ENCODE measurements around the gene CRHR2.

Gene CRHR2

GRCh38 chr7:30706316-30706715, 24.1 kb upstream of the CRHR2 start:
- DNase-seq, result no peak

- DNase-seq, result no peak
These were observed 23.3 kb upstream of the CRHR2 start for GRCh38 chr7:30705596-30705995.

DNA sequence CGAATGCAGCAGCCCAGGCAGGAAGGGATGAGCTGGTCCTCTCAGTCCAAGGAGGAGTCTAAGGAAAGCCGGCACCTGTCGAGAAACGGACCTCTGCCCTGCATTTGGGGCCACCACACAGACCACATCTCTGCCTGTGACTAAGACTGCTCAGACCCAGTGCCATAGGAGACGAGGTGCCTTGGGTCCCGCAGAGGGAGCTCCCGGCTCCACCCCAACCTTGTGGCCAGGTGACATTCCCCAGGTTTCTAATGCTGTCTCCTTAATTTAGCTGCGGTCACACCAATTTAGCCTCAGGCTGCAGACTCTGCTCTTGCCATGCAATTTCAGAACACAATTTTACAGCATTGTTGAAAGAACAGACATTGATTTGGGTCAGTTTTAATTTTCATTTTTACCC, 22.8 kb upstream of the CRHR2 start:
- no peak for DNase-seq

GRCh38 chr7:30703756-30704155, 21.5 kb upstream of the CRHR2 start:
- no peak for DNase-seq

DNA sequence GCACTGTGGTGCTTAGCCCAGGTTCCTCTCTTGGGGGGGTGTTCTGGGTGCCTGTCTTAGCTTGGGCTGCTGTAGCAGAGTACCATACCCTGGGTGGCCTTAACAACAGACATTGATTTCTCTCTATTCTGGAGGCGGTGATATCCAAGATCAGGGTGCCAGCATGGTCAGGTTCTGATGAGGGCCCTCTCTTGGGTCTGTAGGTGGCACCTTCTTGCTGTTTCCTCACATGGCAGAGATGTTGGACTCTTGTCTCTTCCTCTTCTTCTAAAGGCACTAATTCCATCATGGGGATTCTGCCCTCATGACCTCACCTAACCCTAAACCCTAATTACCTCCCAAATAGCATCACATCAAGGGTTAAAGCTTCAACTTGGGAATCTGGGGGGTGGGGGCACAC, 19.9 kb upstream of the CRHR2 start:
- no peak for DNase-seq

DNA sequence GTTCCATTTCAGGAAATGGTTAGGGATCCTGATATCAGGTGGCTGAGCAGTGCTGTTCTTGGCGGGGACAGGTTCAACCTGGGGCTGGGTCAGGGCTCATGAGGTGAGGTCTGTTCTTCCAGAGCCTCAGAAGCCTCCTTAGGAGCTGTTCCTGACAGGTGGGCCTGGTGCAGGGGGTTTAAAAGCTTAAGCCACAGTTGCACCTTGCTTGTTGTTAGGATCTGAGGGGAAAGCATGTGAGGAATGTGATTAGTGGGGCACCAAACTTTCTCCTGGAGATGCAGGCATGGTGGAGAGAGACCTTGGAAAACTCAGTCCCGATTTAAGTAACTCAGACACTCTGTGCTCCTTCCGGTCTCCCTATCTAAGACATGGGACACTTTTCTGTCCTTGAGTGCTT, 18.7 kb upstream of the CRHR2 start:
- DNase-seq, result no peak

DNA sequence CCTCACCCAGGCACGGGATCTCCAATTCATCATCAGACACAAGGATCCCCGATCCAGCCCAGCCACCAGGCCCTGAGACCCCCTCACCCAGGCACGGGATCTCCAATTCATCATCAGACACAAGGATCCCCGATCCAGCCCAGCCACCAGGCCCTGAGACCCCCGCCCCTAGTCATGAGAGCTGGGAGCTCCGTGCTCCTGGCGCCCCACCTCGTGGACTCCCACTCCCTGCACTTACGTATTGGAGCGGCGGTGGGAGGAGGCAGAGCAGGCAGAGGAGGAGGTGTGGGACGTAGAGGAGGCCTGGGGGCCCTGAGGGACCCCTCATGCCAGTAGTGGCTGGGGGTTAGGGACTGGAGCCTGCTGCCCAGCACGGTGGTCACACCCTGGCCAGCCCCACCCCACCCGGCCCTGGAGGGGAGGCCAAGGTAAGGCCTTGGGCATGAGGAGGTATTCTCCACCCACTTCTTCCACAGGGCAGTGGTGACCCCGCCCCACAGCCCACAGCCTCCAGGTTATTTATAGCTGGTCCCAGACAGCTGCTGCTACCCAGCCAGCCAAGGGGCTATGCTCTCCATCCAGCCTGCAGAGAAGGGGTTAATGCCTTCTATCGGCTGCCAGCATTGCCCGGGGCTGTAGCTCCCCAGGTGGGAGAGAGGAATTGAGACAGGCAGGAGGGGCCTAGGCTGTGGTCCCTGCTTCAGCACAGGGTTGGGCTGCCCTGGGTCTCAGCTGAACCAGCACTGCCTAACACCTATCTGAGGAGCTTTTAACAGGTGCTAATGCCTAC, 17.6 kb upstream of the CRHR2 start:
- no peak for DNase-seq

GRCh38 chr7:30698481-30698880, 16.2 kb upstream of the CRHR2 start:
- no peak for DNase-seq

DNA sequence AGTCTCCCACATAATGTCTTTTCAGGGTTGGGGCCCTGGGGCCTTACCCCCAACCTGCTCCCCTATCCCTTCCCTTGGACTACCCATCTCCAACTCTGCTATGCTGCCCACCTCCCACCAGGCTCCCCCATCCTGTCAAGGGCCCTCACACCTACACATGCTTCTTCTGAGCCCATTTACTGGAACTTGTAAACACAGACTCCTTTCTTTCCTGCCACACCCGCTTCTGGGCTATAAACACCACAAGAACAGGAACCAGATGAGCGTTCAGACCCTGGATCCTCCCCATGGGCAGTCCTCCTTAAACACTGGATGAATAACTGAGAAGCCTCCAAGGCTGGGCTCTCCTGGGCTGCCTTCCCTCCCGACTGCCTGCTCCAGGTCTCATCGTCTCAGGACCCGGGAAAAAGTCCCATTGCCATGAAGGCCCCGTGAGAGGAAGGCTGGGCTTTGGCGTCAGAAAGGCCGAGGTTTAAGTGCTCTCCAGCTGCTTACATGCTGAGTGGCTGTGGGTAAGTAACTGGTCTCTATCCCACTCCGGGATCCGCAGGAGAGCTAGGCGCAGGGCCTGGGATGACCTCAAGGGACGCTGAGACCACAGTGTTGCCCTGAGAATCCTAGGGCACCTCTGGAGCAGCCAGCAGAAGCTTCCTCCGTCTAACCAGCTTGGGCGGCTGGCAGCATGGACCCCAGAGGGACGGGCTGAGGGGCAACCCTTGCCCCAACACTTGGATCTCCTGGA, 15.6 kb upstream of the CRHR2 start:
- DNase-seq, result no peak

GRCh38 chr7:30694774-30695721, 12.8 kb upstream of the CRHR2 start:
- DNase-seq, result no peak

DNA sequence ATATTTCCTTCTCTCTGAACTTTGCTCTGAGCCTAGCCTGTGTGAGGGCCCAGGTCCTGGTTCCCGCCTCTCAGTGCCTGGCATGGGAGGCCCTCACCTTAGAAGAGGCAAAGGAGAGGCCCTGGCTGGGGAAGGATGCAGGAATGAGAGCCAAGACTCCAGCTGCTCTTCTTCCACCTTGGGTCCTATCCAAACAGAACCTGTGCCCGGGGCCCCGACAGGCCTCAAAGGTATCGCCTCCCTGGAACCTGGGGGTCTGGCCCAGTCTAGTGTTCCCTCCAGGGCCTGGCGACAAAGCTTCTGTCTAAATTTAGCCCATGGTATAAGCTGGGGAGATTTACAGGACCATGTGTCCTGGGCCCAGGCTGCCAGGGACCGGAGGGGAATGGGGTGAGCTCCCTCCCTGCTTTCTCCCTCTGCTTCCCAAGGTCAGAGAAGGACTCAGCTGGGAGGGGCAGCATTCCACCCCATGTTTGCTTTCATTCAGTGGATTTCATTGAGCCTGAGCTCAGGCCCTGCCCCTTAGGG, 12.0 kb upstream of the CRHR2 start:
- no peak for DNase-seq

DNA sequence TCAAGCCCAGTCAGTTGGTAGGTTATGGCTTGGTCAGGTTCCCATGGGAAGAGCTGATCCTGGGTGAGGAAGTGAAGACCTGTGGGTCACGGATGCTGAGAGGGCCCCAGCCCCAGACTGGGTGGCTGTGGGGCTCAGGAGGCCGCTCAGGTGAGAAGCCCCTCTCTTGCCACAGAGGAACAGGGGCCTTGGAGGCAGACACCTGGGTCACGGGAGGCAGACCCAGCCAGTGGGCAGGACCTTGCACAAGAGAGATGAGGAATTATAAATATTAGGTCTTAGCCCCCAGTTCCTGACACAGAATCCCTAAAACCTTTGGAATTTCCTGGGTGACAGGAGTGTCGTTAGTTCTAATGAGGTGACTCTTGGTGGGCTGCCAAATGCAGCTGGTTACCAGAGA, 10.6 kb upstream of the CRHR2 start:
- no peak for DNase-seq

GRCh38 chr7:30692438-30692837, 10.2 kb upstream of the CRHR2 start:
- DNase-seq, result no peak

- no peak for DNase-seq
These were observed 7.8 kb upstream of the CRHR2 start for GRCh38 chr7:30690011-30690410.

DNA sequence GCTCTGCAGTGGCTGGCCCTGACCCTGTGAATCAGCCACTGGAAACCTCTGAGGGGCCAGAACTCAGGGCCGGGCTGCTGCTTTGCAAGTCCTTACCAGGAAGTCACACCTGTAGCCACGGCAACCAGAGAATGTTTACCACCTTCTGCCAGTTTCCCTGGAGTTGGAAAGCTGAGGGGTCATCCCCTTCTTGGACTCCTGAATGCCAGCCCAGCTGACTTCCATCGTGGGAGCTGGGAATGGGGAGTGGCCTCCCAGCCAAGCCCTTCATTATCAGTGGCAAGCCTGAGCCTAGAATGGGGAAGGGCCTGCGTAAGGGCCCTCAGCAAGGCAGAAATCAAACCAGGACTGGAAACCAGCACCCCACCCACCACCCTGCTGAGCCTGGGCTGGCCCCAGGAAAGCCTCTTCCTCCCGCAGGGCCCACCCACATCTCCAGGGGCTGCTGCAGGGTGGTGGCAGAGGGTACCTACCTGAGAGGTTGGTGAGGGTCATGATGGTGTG, 6.5 kb upstream of the CRHR2 start:
- DNase-seq, result no peak

- DNase-seq, result no peak
These were observed 5.3 kb upstream of the CRHR2 start for GRCh38 chr7:30687604-30688003.

DNA sequence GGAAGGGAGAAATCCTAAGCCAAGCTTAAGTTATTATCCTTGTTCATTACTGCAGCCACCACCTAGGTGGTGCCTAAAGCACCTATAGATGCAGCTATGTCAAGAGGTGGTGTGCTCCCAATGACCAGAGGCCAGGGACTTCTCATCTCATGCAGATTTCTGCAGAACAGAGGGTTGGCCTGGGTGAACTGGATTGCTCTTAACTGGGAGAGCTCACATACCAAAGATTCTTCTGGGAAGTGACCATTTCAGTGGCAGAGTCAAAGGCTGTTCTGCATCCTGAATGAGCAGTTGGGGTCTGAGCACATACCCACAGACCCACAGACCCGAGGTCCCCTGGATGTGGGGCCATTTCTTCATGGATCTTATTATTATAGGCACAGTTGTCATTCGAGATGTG, 2.1 kb upstream of the CRHR2 start:
- DNase-seq, result no peak

GRCh38 chr7:30683816-30684215, 1.6 kb upstream of the CRHR2 start:
- no peak for DNase-seq

DNA sequence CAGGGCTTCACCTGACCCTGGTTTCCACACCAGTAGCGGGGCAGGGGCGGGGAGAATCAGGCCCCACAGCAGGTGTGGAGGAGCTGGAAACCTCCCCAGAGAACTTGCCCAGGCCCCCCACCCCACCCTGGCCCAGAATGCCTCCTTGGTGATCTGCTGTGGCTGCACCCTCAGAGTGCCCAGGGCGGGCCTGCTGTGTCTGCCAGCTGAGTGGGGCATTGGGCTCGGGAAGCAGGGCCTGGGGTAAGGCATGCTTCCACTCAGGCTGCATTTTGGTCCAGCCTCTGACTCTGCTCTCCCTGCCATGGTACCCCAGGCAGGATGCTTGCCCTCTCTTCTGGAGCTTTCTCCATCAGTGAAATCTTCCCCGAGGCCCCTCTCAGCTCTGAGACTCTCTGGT, 1.1 kb upstream of the CRHR2 start:
- DNase-seq, result no peak

- DNase-seq, result no peak
These were observed 443 bp downstream of the CRHR2 start for GRCh38 chr7:30681815-30682211.

DNA sequence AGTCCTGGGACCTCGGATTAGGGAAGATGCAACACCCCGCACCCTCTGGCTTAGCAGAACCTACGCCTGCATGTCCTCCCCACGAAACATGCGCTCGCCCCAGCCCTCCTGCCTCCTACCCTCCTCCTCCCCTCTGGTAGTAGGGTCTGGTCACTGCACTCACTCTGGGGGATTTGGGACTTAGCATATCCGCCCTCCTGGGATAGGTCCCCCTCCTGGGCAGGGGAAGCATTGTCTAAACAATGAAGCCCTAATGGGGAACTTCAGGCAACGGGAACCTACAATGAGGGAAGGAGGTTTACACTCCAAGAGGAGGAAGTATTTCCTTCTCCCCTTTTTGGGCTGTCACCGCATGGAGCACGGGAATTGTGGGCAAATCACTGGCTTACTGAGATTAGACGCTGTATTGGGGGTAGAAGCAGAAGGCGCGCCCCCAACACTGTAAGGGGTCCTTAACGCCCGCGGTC, 892 bp downstream of the CRHR2 start:
- no peak for DNase-seq

DNA sequence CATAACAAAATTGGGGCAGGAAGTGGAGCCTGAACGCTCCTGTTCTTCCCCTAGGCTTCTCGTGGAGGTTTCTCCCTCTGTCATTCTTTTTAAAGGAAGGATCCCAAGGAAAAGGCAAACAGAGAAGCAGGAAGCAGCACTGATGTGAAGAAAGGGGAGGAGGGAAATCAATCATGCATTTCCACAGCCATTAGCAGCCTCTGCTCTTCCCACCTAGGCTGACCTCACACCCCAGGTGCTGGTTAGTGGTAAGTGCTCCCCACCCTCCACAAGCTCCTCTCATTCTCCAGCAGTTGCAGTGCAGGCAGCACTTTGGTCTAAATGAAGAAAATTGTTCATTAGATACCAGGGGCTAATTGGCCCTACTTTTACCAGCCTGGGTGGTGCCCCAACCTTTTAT, 2.6 kb downstream of the CRHR2 start:
- DNase-seq, result peak; percentile 11

DNA sequence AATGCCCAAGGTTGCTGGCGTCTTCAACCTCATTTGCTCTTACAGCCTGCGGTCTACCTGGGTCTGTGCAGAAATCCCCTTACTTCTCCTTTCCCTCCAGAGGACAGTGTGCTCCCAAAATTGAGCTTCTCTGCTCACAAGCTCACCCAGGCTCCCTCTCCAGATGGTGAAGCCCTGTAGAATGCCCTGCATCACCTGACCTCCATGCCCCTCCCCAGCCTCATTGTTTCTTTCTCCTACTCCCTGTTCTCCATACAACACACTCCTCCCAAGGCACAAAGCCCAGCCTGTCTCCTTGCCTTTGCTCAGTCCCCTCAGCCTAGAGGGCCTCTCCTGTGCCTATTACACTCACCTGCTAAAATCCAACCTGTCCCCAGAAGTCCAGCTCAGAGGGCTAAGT, 3.5 kb downstream of the CRHR2 start:
- no peak for DNase-seq

All from NCI-H1105 (cell line).